ENCODE results near the gene SMYD3.
"Not testable (repeated sequence)": the region's sequence is repeated elsewhere in the genome, so short reads cannot be mapped to it uniquely, and the experiment has no call there.

The SMYD3 gene

DNA sequence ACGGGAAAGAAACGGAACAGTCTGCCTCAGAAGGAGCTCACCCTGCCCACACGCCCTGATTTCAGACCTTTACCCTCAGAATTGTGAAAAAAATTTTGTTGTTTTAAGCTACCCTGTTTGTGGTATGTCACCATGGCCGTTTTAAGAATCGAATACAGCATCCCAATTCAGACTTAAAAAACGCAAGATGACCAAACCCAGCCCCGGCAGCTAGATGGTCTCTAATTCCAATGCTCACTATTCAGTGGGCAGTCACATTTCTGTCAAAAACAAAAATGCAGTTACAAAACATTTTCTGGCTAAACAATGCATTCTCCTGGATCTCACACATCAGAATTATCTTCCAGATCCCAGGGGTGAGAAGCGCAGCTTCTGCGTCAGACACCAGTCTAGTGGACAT is 527.5 kb downstream of the SMYD3 start:
- no peak overlapping the region for H3K4me3 ChIP-seq (ENCODE audit: low read depth, low read length)
- TF ChIP-seq, protein P1, sequence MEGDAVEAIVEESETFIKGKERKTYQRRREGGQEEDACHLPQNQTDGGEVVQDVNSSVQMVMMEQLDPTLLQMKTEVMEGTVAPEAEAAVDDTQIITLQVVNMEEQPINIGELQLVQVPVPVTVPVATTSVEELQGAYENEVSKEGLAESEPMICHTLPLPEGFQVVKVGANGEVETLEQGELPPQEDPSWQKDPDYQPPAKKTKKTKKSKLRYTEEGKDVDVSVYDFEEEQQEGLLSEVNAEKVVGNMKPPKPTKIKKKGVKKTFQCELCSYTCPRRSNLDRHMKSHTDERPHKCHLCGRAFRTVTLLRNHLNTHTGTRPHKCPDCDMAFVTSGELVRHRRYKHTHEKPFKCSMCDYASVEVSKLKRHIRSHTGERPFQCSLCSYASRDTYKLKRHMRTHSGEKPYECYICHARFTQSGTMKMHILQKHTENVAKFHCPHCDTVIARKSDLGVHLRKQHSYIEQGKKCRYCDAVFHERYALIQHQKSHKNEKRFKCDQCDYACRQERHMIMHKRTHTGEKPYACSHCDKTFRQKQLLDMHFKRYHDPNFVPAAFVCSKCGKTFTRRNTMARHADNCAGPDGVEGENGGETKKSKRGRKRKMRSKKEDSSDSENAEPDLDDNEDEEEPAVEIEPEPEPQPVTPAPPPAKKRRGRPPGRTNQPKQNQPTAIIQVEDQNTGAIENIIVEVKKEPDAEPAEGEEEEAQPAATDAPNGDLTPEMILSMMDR (IDR thresholded peaks at IDR 0.05; ENCODE audit: borderline replicate concordance, insufficient read depth, low read depth, low read length) = no peak

DNA sequence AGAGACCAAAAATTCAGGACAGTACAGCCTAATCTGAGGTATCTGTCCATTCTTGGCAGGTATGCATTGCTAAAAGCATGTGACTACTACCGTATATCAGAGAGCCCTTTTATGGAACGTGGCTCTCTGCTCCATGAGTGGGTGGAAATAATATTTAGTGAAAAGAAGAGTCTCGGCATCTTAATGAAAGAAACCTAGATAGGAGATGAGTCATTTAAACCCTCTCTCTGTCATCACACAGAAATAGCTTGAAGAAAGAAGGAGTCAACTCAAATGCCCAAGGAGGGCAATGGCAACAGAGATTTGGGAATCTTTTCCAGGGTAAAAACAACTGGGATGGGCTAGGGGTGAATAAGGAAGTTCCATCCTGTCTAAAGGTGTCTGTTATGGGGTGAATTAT is 528.2 kb downstream of the SMYD3 start:
- H3K4me3 ChIP-seq (ENCODE audit: low read depth, low read length) = no peak overlapping the region
- TF ChIP-seq, protein P1 (IDR thresholded peaks at IDR 0.05; ENCODE audit: borderline replicate concordance, insufficient read depth, low read depth, low read length) = no peak

GRCh38 chr1:245972476-245972875 is 534.6 kb downstream of the SMYD3 start:
- TF ChIP-seq, protein P1 (IDR thresholded peaks at IDR 0.05; ENCODE audit: borderline replicate concordance, insufficient read depth, low read depth, low read length) = no peak
- no peak overlapping the region for H3K4me3 ChIP-seq (ENCODE audit: low read depth, low read length)

- TF ChIP-seq, protein P1 (IDR thresholded peaks at IDR 0.05; ENCODE audit: borderline replicate concordance, insufficient read depth, low read depth, low read length) = no peak
- H3K4me3 ChIP-seq (ENCODE audit: low read depth, low read length) = no peak overlapping the region
These were observed 535.4 kb downstream of the SMYD3 start for GRCh38 chr1:245971711-245972085.

GRCh38 chr1:245971076-245971710 is 535.9 kb downstream of the SMYD3 start:
- H3K4me3 ChIP-seq (ENCODE audit: low read depth, low read length) = not testable (repeated sequence)

DNA sequence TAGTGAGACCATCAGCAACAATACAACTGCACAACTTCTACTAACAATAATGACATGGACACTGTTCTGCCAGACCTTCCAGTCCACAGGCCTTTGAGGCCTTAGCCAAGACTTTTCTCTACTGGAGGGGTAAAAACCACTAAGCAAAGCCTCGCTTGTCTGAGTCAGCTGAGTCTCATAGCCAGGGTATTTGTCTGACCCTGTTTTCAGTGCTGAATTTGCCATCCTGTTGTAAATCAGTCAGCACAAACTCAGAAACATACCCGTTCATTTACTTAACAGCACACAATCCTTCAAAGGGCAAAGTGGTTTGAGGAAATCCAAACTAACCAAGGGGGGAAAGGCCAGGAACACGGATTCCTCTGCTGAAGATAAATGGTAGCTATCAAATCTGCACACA is 537.8 kb downstream of the SMYD3 start:
- H3K4me3 ChIP-seq (ENCODE audit: low read depth, low read length) = no peak overlapping the region
- TF ChIP-seq, protein P1 (IDR thresholded peaks at IDR 0.05; ENCODE audit: borderline replicate concordance, insufficient read depth, low read depth, low read length) = no peak

GRCh38 chr1:245968775-245969174 is 538.3 kb downstream of the SMYD3 start:
- TF ChIP-seq, protein P1 (IDR thresholded peaks at IDR 0.05; ENCODE audit: borderline replicate concordance, insufficient read depth, low read depth, low read length) = no peak
- no peak overlapping the region for H3K4me3 ChIP-seq (ENCODE audit: low read depth, low read length)

GRCh38 chr1:245965398-245965797 is 541.7 kb downstream of the SMYD3 start:
- TF ChIP-seq, protein P1 (IDR thresholded peaks at IDR 0.05; ENCODE audit: borderline replicate concordance, insufficient read depth, low read depth, low read length) = no peak
- H3K4me3 ChIP-seq (ENCODE audit: low read depth, low read length) = no peak overlapping the region
